Smooth muscle cell (in vitro differentiated cells): ENCODE data around the gene SLC1A2. TPM values are rescaled to one million over a fixed set of nuclear protein-coding genes. Genes with fewer than 3 reads are reported as not detected.

Experiments used
- DNase-seq: peaks from one replicate; lab custom pipeline; 2025; ENCODE audit not compliant: unreplicated experiment; lab: John Stamatoyannopoulos, UW
- H2AFZ ChIP-seq: fragments of 200-600 bp; sonication (generic); 2 replicates; pipeline ENCODE4 v1.6.0; 2016; ENCODE audit warnings: antibody characterized with exemption, low read depth, mild to moderate bottlenecking
- H3F3A ChIP-seq: fragments of 200-600 bp; sonication (generic); 2 replicates; pipeline ENCODE4 v1.6.0; 2017; ENCODE audit warnings: antibody characterized with exemption, low read depth
- H3K27ac ChIP-seq: fragments of 200-600 bp; sonication (generic); 2 replicates; pipeline ENCODE4 v1.5.1; 2016; ENCODE audit warnings: low read depth, mild to moderate bottlenecking
- H3K27me3 ChIP-seq: fragments of 200-600 bp; sonication (generic); 2 replicates; pipeline ENCODE4 v1.6.1; 2016; ENCODE audit warnings: low read depth, mild to moderate bottlenecking
- H3K36me3 ChIP-seq: fragments of 200-600 bp; sonication (generic); 2 replicates; pipeline ENCODE4 v1.5.1; 2016; ENCODE audit warnings: low read depth
- H3K4me1 ChIP-seq: fragments of 200-600 bp; sonication (generic); 2 replicates; pipeline ENCODE4 v1.5.1; 2016; ENCODE audit warnings: low read depth
- H3K4me2 ChIP-seq: fragments of 200-600 bp; sonication (generic); 2 replicates; pipeline ENCODE4 v1.6.0; 2016; ENCODE audit warnings: mild to moderate bottlenecking
- H3K4me3 ChIP-seq: fragments of 200-600 bp; sonication (generic); 2 replicates; pipeline ENCODE4 v1.5.1; 2016; ENCODE audit warnings: mild to moderate bottlenecking
- H3K79me2 ChIP-seq: fragments of 200-600 bp; sonication (generic); 2 replicates; pipeline ENCODE4 v1.6.0; 2016; ENCODE audit warnings: low read depth, mild to moderate bottlenecking
- H3K9ac ChIP-seq: fragments of 200-600 bp; sonication (generic); 2 replicates; pipeline ENCODE4 v1.6.0; 2016; ENCODE audit warnings: low read depth
- H3K9me3 ChIP-seq: fragments of 200-600 bp; sonication (generic); replicated peaks from 2 replicates; pipeline ENCODE4 v1.5.1; 2016; ENCODE audit warnings: low read depth
- H4K20me1 ChIP-seq: fragments of 200-600 bp; sonication (generic); 2 replicates; pipeline ENCODE4 v1.6.0; 2016; ENCODE audit warnings: low read depth
- CTCF ChIP-seq: fragments of 200-600 bp; sonication (generic); IDR thresholded peaks from 2 replicates; pipeline ENCODE4 v1.5.1; 2017; ENCODE audit warnings: borderline replicate concordance, mild to moderate bottlenecking, antibody characterized with exemption; ENCODE audit not compliant: insufficient read depth, poor library complexity, severe bottlenecking
- WGBS: methylation state at CpG from one replicate; pipeline ENCODE4 v1.1.7; 2016; ENCODE audit warnings: low lambda C conversion rate; 5-methylcytosine and 5-hydroxymethylcytosine counted together
- polyA plus RNA-seq: library from polyadenylated mRNA; unstranded; fragments of >200 nt; fragmentation: Nextera tagmentation; extraction: Ambion mirVana; gene quantifications from 2 replicates; pipeline ENCODE4 v1.2.1, GENCODE V29; 2016
- total RNA-seq: library from RNA; depleted of rRNA; stranded (reverse); fragments of >200 nt; gene quantifications from 2 replicates; pipeline ENCODE4 v1.2.3, GENCODE V29; 2014

The SLC1A2 gene
- total and polyA plus RNA-seq, 2 experiments from 2014 or later, result 3.6 TPM; not detected in 1

GRCh38 chr11:35415487-35415886 lies 3.9 kb downstream of the SLC1A2 start:
- Histone ChIP-seq H3K9ac (no peak overlapping the region), H4K20me1 (peaks cover 2% of the 10 kb centered on the region), H3K27me3 (peaks cover 73% of the 10 kb centered on the region), H3K4me1 (peaks cover 27% of the 10 kb centered on the region), H3K4me3 (no peak overlapping the region), H3K79me2 (no peaks in the 10 kb centered on the region), H2AFZ (no peak overlapping the region), H3K4me2 (no peak overlapping the region), H3F3A (no peaks in the 10 kb centered on the region), H3K27ac (no peak overlapping the region), H3K9me3 (no peaks in the 10 kb centered on the region), H3K36me3 (no peaks in the 10 kb centered on the region)
- no peak for DNase-seq
- no peak for TF ChIP-seq CTCF
- 93% methylated on average over 2 of the region's 2 CpGs for WGBS

- no peak overlapping the region for H3K9ac ChIP-seq
- H3K4me3 ChIP-seq, result no peak overlapping the region
- H2AFZ ChIP-seq, result no peak overlapping the region
- peaks cover 21% of the 10 kb centered on the region for H3K4me1 ChIP-seq
- no peaks in the 10 kb centered on the region for H3K79me2 ChIP-seq
- no peak overlapping the region for H3K27ac ChIP-seq
- no peak for TF ChIP-seq CTCF
- H3K27me3 ChIP-seq, result peaks cover 66% of the 10 kb centered on the region
- H4K20me1 ChIP-seq, result no peaks in the 10 kb centered on the region
- DNase-seq, result no peak
- no peaks in the 10 kb centered on the region for H3F3A ChIP-seq
- H3K9me3 ChIP-seq, result no peaks in the 10 kb centered on the region
- WGBS, result 47% methylated on average over 2 of the region's 2 CpGs
- H3K36me3 ChIP-seq, result no peaks in the 10 kb centered on the region
- no peak overlapping the region for H3K4me2 ChIP-seq
Observed at GRCh38 chr11:35414776-35415175, 4.6 kb downstream of the SLC1A2 start.

GRCh38 chr11:35414311-35414710 lies 5.0 kb downstream of the SLC1A2 start:
- H3K27me3 ChIP-seq, result peaks cover 61% of the 10 kb centered on the region
- 86% methylated on average over 6 of the region's 6 CpGs for WGBS
- TF ChIP-seq CTCF, result no peak

GRCh38 chr11:35413598-35413997 lies 5.8 kb downstream of the SLC1A2 start:
- Histone ChIP-seq H3F3A (no peaks in the 10 kb centered on the region), H2AFZ (no peak overlapping the region), H3K4me3 (no peak overlapping the region), H3K9ac (no peak overlapping the region), H4K20me1 (no peaks in the 10 kb centered on the region), H3K4me2 (no peak overlapping the region), H3K4me1 (peaks cover 10% of the 10 kb centered on the region), H3K79me2 (no peaks in the 10 kb centered on the region), H3K27me3 (peaks cover 54% of the 10 kb centered on the region), H3K36me3 (no peaks in the 10 kb centered on the region), H3K9me3 (no peaks in the 10 kb centered on the region), H3K27ac (no peak overlapping the region)
- DNase-seq, result no peak
- 77% methylated on average over 3 of the region's 3 CpGs for WGBS
- no peak for TF ChIP-seq CTCF

More at GRCh38 chr11:35414311-35414710, 5.0 kb downstream of the SLC1A2 start:
- Histone ChIP-seq H3F3A (no peaks in the 10 kb centered on the region), H2AFZ (no peak overlapping the region), H4K20me1 (no peaks in the 10 kb centered on the region), H3K36me3 (no peaks in the 10 kb centered on the region), H3K27ac (no peak overlapping the region), H3K4me1 (peaks cover 17% of the 10 kb centered on the region), H3K4me2 (no peak overlapping the region), H3K4me3 (no peak overlapping the region), H3K79me2 (no peaks in the 10 kb centered on the region), H3K9me3 (no peaks in the 10 kb centered on the region), H3K9ac (no peak overlapping the region)
- no peak for DNase-seq
